Measurements from ENCODE around the gene CLIC1. TPM values are rescaled to one million over a fixed set of nuclear protein-coding genes. Genes with fewer than 3 reads are reported as not detected.

CLIC1 gene
- total RNA-seq, 1 donor, result 701 TPM

- no peak within 1 kb of the TSS for H3K4me3 ChIP-seq (ENCODE audit: low read depth, low read length)
- DNase-seq (ENCODE audit: low read depth), result no peak
- TF ChIP-seq, protein P1, sequence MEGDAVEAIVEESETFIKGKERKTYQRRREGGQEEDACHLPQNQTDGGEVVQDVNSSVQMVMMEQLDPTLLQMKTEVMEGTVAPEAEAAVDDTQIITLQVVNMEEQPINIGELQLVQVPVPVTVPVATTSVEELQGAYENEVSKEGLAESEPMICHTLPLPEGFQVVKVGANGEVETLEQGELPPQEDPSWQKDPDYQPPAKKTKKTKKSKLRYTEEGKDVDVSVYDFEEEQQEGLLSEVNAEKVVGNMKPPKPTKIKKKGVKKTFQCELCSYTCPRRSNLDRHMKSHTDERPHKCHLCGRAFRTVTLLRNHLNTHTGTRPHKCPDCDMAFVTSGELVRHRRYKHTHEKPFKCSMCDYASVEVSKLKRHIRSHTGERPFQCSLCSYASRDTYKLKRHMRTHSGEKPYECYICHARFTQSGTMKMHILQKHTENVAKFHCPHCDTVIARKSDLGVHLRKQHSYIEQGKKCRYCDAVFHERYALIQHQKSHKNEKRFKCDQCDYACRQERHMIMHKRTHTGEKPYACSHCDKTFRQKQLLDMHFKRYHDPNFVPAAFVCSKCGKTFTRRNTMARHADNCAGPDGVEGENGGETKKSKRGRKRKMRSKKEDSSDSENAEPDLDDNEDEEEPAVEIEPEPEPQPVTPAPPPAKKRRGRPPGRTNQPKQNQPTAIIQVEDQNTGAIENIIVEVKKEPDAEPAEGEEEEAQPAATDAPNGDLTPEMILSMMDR (IDR thresholded peaks at IDR 0.05; ENCODE audit: insufficient read depth, low read depth, low read length), result no peak
Observed at GRCh38 chr6:31723245-31723979, 12.9 kb downstream of the CLIC1 start, which contains the start of gene MPIG6B. Gene MPIG6B, plus strand, starts transcription at chr6:31723373. Its CDS starts 11 bp downstream, at chr6:31723384.

DNA sequence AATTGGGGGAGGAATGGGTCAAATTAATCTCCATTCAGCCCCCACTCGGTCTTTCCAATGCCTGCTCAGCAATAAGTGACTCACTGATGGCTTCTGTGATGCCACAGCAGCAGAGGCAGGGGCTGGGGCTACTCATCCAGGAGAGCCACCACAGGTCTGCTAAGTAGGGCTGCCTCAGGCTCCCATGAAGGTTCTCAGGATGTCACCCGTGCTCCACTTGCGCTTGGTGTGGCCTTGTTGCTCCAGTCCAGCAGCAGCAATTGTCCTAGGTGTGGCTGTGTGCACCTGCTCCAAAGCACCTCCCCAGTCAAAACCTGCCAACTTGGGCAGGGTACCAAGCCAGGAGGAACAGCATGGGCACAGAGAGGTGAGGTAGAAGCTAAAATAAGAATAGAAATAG is 14.2 kb downstream of the CLIC1 start:
- TF ChIP-seq, protein P1 (IDR thresholded peaks at IDR 0.05; ENCODE audit: insufficient read depth, low read depth, low read length), result no peak
- no peak overlapping the region for H3K4me3 ChIP-seq (ENCODE audit: low read depth, low read length)
- no peak for DNase-seq (ENCODE audit: low read depth)

DNA sequence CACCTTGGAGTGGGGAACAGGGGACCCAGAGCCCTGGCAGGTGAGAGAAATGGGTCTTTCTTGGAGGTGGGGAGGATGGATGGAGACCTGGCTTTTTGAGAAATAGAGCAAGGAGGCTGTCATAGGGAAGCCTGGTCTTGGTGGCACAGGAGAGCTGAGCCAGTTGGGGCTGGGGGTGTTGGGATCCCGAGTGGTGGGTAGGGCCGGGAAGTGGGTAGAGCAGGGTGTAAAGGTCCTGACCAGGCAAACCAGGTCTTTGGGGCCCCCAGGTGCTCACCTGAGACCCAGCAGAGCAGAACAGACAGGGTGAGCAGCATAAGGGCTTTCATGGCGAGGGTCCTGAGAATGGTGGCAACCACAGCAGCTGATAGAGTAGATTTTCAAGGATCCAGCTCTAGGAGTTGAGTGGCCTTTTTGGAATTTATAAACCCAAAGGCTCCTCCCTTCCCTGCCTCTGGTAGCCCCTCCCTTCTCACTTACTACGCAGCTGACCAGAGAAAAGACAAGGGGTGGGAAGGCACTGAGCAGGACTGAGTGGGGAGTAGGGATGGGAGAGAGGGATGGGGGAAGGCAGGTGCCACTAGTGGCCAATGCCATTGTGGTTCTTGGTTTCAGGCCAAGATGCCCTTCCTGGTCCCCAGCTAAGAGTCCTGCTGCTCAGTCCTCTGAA is 14.8 kb downstream of the CLIC1 start, which contains the start of gene LY6G6C:
LY6G6C (minus strand) TSS at position 396 of the 670 bp plus-strand sequence; CDS start at position 329, 67 bp downstream.
- DNase-seq (ENCODE audit: low read depth), result no peak
- TF ChIP-seq, protein P1 (IDR thresholded peaks at IDR 0.05; ENCODE audit: insufficient read depth, low read depth, low read length), result no peak
- H3K4me3 ChIP-seq (ENCODE audit: low read depth, low read length), result no peak within 1 kb of the TSS

DNA sequence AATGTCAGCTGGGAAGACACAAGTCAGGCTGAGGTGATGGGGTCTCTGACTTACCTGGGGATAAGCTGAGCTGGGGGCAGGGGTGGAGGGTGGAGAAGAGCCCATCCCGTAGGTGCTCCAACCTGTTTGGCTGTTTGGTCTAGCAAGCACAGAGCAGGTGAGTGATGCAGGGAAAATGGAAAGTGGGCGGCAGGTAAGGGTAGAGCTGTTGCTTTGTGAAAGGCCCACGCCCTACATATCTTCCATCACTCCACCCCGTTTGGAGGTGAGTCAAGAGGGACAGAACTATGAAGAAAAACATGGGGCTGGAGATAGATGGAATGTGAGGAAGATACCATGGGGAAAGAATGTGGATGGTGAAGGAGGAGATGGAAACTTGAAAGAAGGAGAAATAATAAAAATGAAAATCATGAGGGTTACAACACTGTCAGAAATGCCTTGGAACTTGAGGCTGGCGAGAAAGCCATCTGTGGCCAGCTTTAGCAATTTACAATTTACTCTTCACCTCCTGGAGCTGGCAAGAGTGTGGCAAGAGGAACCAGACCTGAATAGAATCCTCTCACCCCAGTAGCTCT is 16.0 kb downstream of the CLIC1 start:
- DNase-seq (ENCODE audit: low read depth), result no peak
- TF ChIP-seq, protein P1 (IDR thresholded peaks at IDR 0.05; ENCODE audit: insufficient read depth, low read depth, low read length), result no peak

GRCh38 chr6:31719001-31719400 is 17.3 kb downstream of the CLIC1 start:
- TF ChIP-seq, protein P1 (IDR thresholded peaks at IDR 0.05; ENCODE audit: insufficient read depth, low read depth, low read length), result no peak
- H3K4me3 ChIP-seq (ENCODE audit: low read depth, low read length), result no peak overlapping the region
- DNase-seq (ENCODE audit: low read depth), result no peak

More for the DNA sequence above, 16.0 kb downstream of the CLIC1 start:
- no peak overlapping the region for H3K4me3 ChIP-seq (ENCODE audit: low read depth, low read length)

DNA sequence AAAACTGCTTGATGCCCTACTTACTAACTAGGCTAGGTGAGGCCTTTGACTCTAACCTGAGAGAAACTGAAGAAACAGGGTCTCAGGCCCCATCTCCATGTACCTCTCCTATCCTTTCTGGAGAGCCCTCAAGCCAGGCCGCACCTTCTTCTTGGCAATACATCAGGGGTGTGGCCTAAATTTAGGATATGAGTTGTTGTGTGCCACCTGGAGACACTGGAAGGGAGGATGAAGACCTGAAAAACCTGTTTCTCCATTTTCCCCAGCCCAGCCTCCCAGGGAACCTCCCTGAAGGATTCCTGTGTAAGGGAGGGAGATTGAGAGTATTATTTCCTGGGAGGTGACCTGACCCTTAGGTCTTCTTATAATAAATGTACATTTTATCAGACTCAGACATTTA is 18.1 kb downstream of the CLIC1 start:
- H3K4me3 ChIP-seq (ENCODE audit: low read depth, low read length), result no peak overlapping the region
- TF ChIP-seq, protein P1 (IDR thresholded peaks at IDR 0.05; ENCODE audit: insufficient read depth, low read depth, low read length), result no peak
- DNase-seq (ENCODE audit: low read depth), result no peak
